Activated CD8-positive, alpha-beta T cell treated with anti-CD3 and anti-CD28 coated beads for 36 hours (primary cell): ENCODE results near the gene CORO2B. TPM values are rescaled to one million over a fixed set of nuclear protein-coding genes. Genes with fewer than 3 reads are reported as not detected.

Source experiments
- ATAC-seq: fragments of 200-7000 bp; cut with Tn5 transposase; one replicate; pipeline ENCODE4 v1.10.0; 2021; ENCODE audit warnings: mild to moderate bottlenecking, moderate library complexity
- CTCF ChIA-PET: fragments of 350-600 bp; sonication (Branson Sonifier 250); formaldehyde crosslinking; loops from one replicate; lab custom pipeline; 2021; ENCODE audit warnings: antibody characterized with exemption; lab: Charles Lee
- POLR2A ChIA-PET: fragments of 350-600 bp; sonication (Branson Sonifier 250); formaldehyde crosslinking; loops from one replicate; lab custom pipeline; 2021; ENCODE audit warnings: antibody characterized with exemption; lab: Charles Lee
- DNase-seq: peaks from one replicate; pipeline ENCODE4 v3.0.0-alpha.2; 2020
- H3K27ac Mint-ChIP-seq: one replicate; pipeline ENCODE4 v1.8.0; 2021; ENCODE audit warnings: mild to moderate bottlenecking, mixed read lengths
- H3K27me3 Mint-ChIP-seq: one replicate; pipeline ENCODE4 v1.8.0; 2021; ENCODE audit warnings: mixed read lengths
- H3K36me3 Mint-ChIP-seq: one replicate; pipeline ENCODE4 v1.8.0; 2021; ENCODE audit warnings: low read depth, mixed read lengths
- H3K4me1 Mint-ChIP-seq: one replicate; pipeline ENCODE4 v1.8.0; 2021; ENCODE audit warnings: low read depth, mixed read lengths
- H3K4me3 Mint-ChIP-seq: one replicate; pipeline ENCODE4 v1.8.0; 2021; ENCODE audit warnings: mild to moderate bottlenecking, moderate library complexity, mixed read lengths
- H3K9me3 Mint-ChIP-seq: one replicate; pipeline ENCODE4 v1.8.0; 2021; ENCODE audit warnings: mixed read lengths
- CTCF ChIP-seq: fragments of 200-600 bp; IDR thresholded peaks from one replicate; pipeline ENCODE4 v1.8.0; 2022; ENCODE audit warnings: antibody characterized with exemption, mild to moderate bottlenecking
- intact Hi-C: fragments of 100-400 bp; cut with micrococcal nuclease; formaldehyde crosslinking; loops from one replicate; pipeline ENCODE4 v1.10.0; 2022
- total RNA-seq, 2 experiments: library from RNA; stranded (reverse); gene quantifications; one replicate each; pipeline ENCODE4 v1.2.3, GENCODE V29; 2021

CORO2B gene
- total RNA-seq, 2 experiments from 2014 or later: not detected

GRCh38 chr15:68543165-68544008 lies 35.4 kb upstream of the CORO2B start:
- peaks cover 14% of the 10 kb centered on the region for H3K27me3 Mint-ChIP-seq
- no peak overlapping the region for H3K27ac Mint-ChIP-seq
- peaks cover under 1% of the 10 kb centered on the region for H3K4me1 Mint-ChIP-seq
- H3K36me3 Mint-ChIP-seq: no peaks in the 10 kb centered on the region
- no peak for DNase-seq
- TF ChIP-seq CTCF: no peak
- ChIA-PET POLR2A (interaction anchor here (0.8 kb wide), 1 partner anchor 319 kb away, joined by 3 read pairs; no protein-coding TSS in a partner anchor), CTCF (no interaction called here)
- no peak for ATAC-seq
- H3K4me3 Mint-ChIP-seq: no peak overlapping the region
- intact Hi-C loops: no loop called here
- peaks cover 4% of the 10 kb centered on the region for H3K9me3 Mint-ChIP-seq

GRCh38 chr15:68546318-68546717 lies 32.5 kb upstream of the CORO2B start:
- H3K4me1 Mint-ChIP-seq: peaks cover 3% of the 10 kb centered on the region
- ChIA-PET CTCF (interaction anchor here (1.3 to 6.3 kb wide), 5 partner anchors 10 to 379 kb away, joined by 3 to 74 read pairs (median 7); no protein-coding TSS in a partner anchor), POLR2A (no interaction called here)
- H3K27ac Mint-ChIP-seq: no peak overlapping the region
- no peaks in the 10 kb centered on the region for H3K9me3 Mint-ChIP-seq
- H3K4me3 Mint-ChIP-seq: no peak overlapping the region
- peaks cover 25% of the 10 kb centered on the region for H3K27me3 Mint-ChIP-seq
- no peak for ATAC-seq
- H3K36me3 Mint-ChIP-seq: no peaks in the 10 kb centered on the region
- intact Hi-C loops: no loop called here
- no peak for DNase-seq
- TF ChIP-seq CTCF: no peak

GRCh38 chr15:68548364-68548763 lies 30.4 kb upstream of the CORO2B start:
- Mint-ChIP-seq H3K4me1 (peaks cover 3% of the 10 kb centered on the region), H3K4me3 (no peak overlapping the region), H3K27me3 (peaks cover 28% of the 10 kb centered on the region), H3K9me3 (no peaks in the 10 kb centered on the region), H3K36me3 (no peaks in the 10 kb centered on the region), H3K27ac (no peak overlapping the region)
- CTCF ChIA-PET: interaction anchor here (1.2 to 6.3 kb wide), 11 partner anchors 9 to 377 kb away, joined by 3 to 74 read pairs (median 16); no protein-coding TSS in a partner anchor
- POLR2A ChIA-PET: no interaction called here
- no peak for TF ChIP-seq CTCF
- ATAC-seq (no peak), DNase-seq (no peak)
- intact Hi-C loops: no loop called here

- no peaks in the 10 kb centered on the region for H3K9me3 Mint-ChIP-seq
- intact Hi-C loops: loop anchor here (5.0 kb wide), 1 partner anchor 327 kb away; no protein-coding TSS in a partner anchor
- ChIA-PET POLR2A (no interaction called here), CTCF (interaction anchor here (0.6 to 6.3 kb wide), 54 partner anchors 8 to 376 kb away, joined by 3 to 74 read pairs (median 4); no protein-coding TSS in a partner anchor)
- no peak for DNase-seq
- no peak for TF ChIP-seq CTCF
- H3K36me3 Mint-ChIP-seq: no peaks in the 10 kb centered on the region
- H3K27me3 Mint-ChIP-seq: peaks cover 31% of the 10 kb centered on the region
- no peak for ATAC-seq
- H3K27ac Mint-ChIP-seq: no peak overlapping the region
- H3K4me3 Mint-ChIP-seq: no peak overlapping the region
- H3K4me1 Mint-ChIP-seq: peaks cover 3% of the 10 kb centered on the region
Observed at GRCh38 chr15:68550004-68550403, 28.8 kb upstream of the CORO2B start.
